SK-N-MC (cell line): Measurements from ENCODE around the gene FAM151A.

ENCODE experiments used
- EZH2 ChIP-seq: fragments of 200-600 bp; sonication (generic); IDR thresholded peaks from one replicate; pipeline ENCODE4 v1.6.1; 2017; ENCODE audit warnings: antibody characterized with exemption
- POLR2AphosphoS5 ChIP-seq: IDR thresholded peaks from 2 replicates; pipeline ENCODE4 v1.6.1; 2012; ENCODE audit warnings: mild to moderate bottlenecking, low read depth, low read length, borderline replicate concordance

- TF ChIP-seq POLR2AphosphoS5, result no peak
- TF ChIP-seq EZH2, result no peak
Measured at GRCh38 chr1:54650417-54650816, 27.1 kb upstream of the FAM151A start.
